Measurements from ENCODE around the gene IL23R. TPM values are rescaled to one million over a fixed set of nuclear protein-coding genes. Genes with fewer than 3 reads are reported as not detected.

The IL23R gene
- total and polyA plus RNA-seq, 4 donors, result 0.08 to 0.09 TPM; not detected in 2

- Histone ChIP-seq H3K4me3 (ENCODE audit: low read depth in 1 of 3, low read length in 3 of 3) (no peak overlapping the region), H3K36me3 (ENCODE audit: control insufficient read depth in 4 of 4, insufficient read depth in 3 of 4, low read depth in 1 of 4, low read length in 3 of 4) (no peaks in the 10 kb centered on the region), H3K27ac (ENCODE audit: low read depth in 1 of 2, low read length in 2 of 2) (no peak overlapping the region), H3K9me3 (ENCODE audit: control insufficient read depth in 4 of 4, low read length in 3 of 4) (no peaks in the 10 kb centered on the region), H3K4me1 (ENCODE audit: control insufficient read depth in 4 of 4, insufficient read depth in 4 of 4, low read length in 3 of 4) (no peaks in the 10 kb centered on the region), H3K27me3 (ENCODE audit: control insufficient read depth in 4 of 4, insufficient read depth in 4 of 4, low read length in 3 of 4) (no peaks in the 10 kb centered on the region), H3K9ac (ENCODE audit: low read depth in 1 of 2, low read length in 2 of 2) (no peak overlapping the region)
- WGBS, result 72% methylated on average over 4 of the region's 4 CpGs
- TF ChIP-seq FOXA2 (IDR thresholded peaks at IDR 0.05) (no peak), YY1 (IDR thresholded peaks at IDR 0.05) (no peak), FOXA1 (IDR thresholded peaks at IDR 0.05) (no peak), EGR1 (IDR thresholded peaks at IDR 0.05; ENCODE audit: low read depth in 2 of 2) (no peak), HNF4G (IDR thresholded peaks at IDR 0.05) (no peak), RXRA (IDR thresholded peaks at IDR 0.05) (no peak), ZBTB33 (IDR thresholded peaks at IDR 0.05) (no peak), NR2F2 (IDR thresholded peaks at IDR 0.05) (no peak), TAF1 (conservative IDR thresholded peaks at IDR 0.05) (no peak), GABPA (IDR thresholded peaks at IDR 0.05 in 1 of 2, conservative IDR thresholded peaks at IDR 0.05 in 1 of 2) (no peak), ATF3 (IDR thresholded peaks at IDR 0.05) (no peak), MAX (IDR thresholded peaks at IDR 0.05) (no peak), SP1 (IDR thresholded peaks at IDR 0.05) (no peak), HNF4A (conservative IDR thresholded peaks at IDR 0.05) (no peak)
- TF ChIP-seq, protein P1, sequence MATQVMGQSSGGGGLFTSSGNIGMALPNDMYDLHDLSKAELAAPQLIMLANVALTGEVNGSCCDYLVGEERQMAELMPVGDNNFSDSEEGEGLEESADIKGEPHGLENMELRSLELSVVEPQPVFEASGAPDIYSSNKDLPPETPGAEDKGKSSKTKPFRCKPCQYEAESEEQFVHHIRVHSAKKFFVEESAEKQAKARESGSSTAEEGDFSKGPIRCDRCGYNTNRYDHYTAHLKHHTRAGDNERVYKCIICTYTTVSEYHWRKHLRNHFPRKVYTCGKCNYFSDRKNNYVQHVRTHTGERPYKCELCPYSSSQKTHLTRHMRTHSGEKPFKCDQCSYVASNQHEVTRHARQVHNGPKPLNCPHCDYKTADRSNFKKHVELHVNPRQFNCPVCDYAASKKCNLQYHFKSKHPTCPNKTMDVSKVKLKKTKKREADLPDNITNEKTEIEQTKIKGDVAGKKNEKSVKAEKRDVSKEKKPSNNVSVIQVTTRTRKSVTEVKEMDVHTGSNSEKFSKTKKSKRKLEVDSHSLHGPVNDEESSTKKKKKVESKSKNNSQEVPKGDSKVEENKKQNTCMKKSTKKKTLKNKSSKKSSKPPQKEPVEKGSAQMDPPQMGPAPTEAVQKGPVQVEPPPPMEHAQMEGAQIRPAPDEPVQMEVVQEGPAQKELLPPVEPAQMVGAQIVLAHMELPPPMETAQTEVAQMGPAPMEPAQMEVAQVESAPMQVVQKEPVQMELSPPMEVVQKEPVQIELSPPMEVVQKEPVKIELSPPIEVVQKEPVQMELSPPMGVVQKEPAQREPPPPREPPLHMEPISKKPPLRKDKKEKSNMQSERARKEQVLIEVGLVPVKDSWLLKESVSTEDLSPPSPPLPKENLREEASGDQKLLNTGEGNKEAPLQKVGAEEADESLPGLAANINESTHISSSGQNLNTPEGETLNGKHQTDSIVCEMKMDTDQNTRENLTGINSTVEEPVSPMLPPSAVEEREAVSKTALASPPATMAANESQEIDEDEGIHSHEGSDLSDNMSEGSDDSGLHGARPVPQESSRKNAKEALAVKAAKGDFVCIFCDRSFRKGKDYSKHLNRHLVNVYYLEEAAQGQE (IDR thresholded peaks at IDR 0.05), result no peak
- no peak for DNase-seq (ENCODE audit: low spot score)
Observed at GRCh38 chr1:67290236-67290635, 124.0 kb downstream of the IL23R start.

- DNase-seq (ENCODE audit: low spot score), result no peak
- no peak overlapping the region for H3K4me3 ChIP-seq (ENCODE audit: low read depth in 1 of 3, low read length in 3 of 3)
- no peak overlapping the region for H3K27ac ChIP-seq (ENCODE audit: low read depth in 1 of 2, low read length in 2 of 2)
- H3K4me1 ChIP-seq (ENCODE audit: control insufficient read depth in 4 of 4, insufficient read depth in 4 of 4, low read length in 3 of 4), result no peaks in the 10 kb centered on the region
- no peaks in the 10 kb centered on the region for H3K9me3 ChIP-seq (ENCODE audit: control insufficient read depth in 4 of 4, low read length in 3 of 4)
- H3K36me3 ChIP-seq (ENCODE audit: control insufficient read depth in 4 of 4, insufficient read depth in 3 of 4, low read depth in 1 of 4, low read length in 3 of 4), result no peaks in the 10 kb centered on the region
- 83% methylated on average over 9 of the region's 9 CpGs for WGBS
- H3K27me3 ChIP-seq (ENCODE audit: control insufficient read depth in 4 of 4, insufficient read depth in 4 of 4, low read length in 3 of 4), result no peaks in the 10 kb centered on the region
- no peak overlapping the region for H3K9ac ChIP-seq (ENCODE audit: low read depth in 1 of 2, low read length in 2 of 2)
- TF ChIP-seq ZBTB33 (IDR thresholded peaks at IDR 0.05), result no peak
- no peak for TF ChIP-seq FOXA2 (IDR thresholded peaks at IDR 0.05)
- no peak for TF ChIP-seq GABPA (IDR thresholded peaks at IDR 0.05 in 1 of 2, conservative IDR thresholded peaks at IDR 0.05 in 1 of 2)
- TF ChIP-seq, protein P1 (IDR thresholded peaks at IDR 0.05), result no peak
- TF ChIP-seq JUND (IDR thresholded peaks at IDR 0.05), result no peak
- TF ChIP-seq CTCF (IDR thresholded peaks at IDR 0.05; ENCODE audit: low read depth, low read length, missing input control), result no peak
- no peak for TF ChIP-seq MAX (IDR thresholded peaks at IDR 0.05)
- TF ChIP-seq HNF4A (conservative IDR thresholded peaks at IDR 0.05), result no peak
- TF ChIP-seq YY1 (IDR thresholded peaks at IDR 0.05), result no peak
Observed at GRCh38 chr1:67294836-67295617, 128.8 kb downstream of the IL23R start.

Data from liver (tissue), 9 donors.